GM19463 (cell line): Measurements from ENCODE around the gene COL1A2.

Source experiments
- ATAC-seq: cut with Tn5 transposase; IDR thresholded peaks from one replicate; pipeline ENCODE4 v1.9.1; 2021; ENCODE audit warnings: mild to moderate bottlenecking, moderate library complexity; ENCODE audit not compliant: unreplicated experiment

COL1A2 gene

DNA sequence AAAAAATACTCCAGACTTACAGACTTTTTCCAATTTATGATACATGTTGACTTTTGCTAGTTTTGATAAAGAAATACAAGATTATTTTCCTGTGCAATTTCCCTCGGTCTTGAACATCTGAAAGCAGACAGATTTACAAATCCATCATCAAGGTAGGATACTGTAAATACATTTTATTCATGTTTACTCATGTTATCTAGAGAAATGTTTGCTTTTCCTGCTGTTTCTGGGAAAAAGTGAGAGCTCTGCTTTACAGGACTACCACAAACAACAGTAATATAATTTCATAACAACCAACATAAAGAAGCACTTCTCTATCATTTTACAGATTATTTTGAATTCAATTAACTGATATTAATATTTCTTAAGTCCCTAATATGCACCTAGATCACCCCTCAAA, 83.2 kb downstream of the COL1A2 start:
- no peak for ATAC-seq

DNA sequence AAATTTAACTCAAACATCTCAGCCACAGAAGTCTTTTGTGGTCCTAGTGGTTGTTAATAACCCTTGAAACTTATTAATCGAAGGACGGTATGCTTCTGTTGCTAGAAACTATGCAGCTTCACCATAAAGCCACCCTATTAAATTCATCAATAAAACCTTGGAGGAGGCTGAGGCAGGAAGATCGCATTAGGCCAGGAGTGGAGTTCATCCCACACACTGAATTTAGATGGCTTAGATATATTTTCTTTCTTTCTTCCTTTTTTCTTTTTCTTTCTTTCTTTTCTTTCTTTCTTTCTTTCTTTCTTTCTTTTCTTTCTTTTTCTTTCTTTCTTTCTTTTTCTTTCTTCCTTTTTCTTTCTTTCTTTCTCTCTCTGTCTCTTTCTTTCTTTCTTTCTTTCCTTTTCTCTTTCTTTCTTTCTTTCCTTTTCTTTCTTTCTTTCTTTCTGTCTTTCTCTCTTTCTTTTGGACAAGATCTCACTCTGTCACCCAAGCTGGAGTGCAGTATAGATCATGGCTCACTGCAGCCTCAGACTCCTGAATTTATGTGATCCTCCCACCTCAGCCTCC, 84.0 kb downstream of the COL1A2 start:
- ATAC-seq = no peak
